NB4 (cell line): ENCODE measurements around the gene FDX2.

ENCODE experiments used
- CTCF ChIP-seq: IDR thresholded peaks from one replicate; pipeline ENCODE4 v1.5.1; 2012; ENCODE audit warnings: low read depth, low read length
- POLR2A ChIP-seq: IDR thresholded peaks from 2 replicates; pipeline ENCODE4 v1.6.1; 2011; ENCODE audit warnings: mild to moderate bottlenecking; ENCODE audit not compliant: insufficient read length; ENCODE audit errors: extremely low read depth

DNA sequence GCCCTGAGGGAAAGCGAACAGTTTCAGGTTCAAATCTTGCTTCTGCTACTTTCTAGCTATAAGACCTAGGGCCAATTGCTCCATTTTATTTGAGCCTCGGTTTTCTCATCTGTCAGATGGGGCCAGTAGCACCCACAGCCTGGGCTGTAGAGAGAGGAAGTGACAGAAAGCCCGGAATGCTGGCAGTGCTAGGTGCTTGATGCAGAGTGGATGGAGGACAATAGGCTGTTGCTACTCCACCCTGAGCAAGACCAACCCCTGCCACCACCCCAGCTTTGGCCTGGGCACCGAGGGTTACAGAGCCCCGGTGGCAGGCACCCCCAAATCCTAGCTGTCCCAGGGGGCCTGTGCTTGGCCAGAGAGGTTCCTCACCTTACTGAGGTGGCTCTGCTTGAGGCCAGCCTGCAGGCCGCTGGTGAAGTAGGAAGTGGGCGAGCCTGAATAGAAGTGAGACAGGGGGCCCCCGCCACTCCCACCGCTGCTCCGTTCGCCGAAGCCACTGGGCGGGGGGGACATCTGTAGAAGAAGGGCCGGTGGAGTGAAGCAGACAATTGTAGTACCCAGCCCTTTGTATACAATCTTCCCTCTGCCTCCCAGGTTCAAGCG is 2.1 kb upstream of the FDX2 start:
- no peak for TF ChIP-seq POLR2A
- TF ChIP-seq CTCF = no peak
